ENCODE measurements around the gene GAS2L2.

The GAS2L2 gene

GRCh38 chr17:35748341-35748841 lies 4.6 kb downstream of the GAS2L2 start:
- TF ChIP-seq CTCF (IDR thresholded peaks at IDR 0.05; ENCODE audit: low read depth, low read length) = no peak
- DNase-seq = no peak
- no peaks in the 10 kb centered on the region for H3K9me3 ChIP-seq (ENCODE audit: severe bottlenecking)
- no peaks in the 10 kb centered on the region for H3K27me3 ChIP-seq (ENCODE audit: insufficient read depth, low read depth, severe bottlenecking)
- H3K4me3 ChIP-seq (ENCODE audit: low read depth, low read length) = no peak overlapping the region
- no peaks in the 10 kb centered on the region for H3K36me3 ChIP-seq
- H3K27ac ChIP-seq = no peak overlapping the region

- TF ChIP-seq CTCF (IDR thresholded peaks at IDR 0.05; ENCODE audit: low read depth, low read length) = peak; percentile 90
- Histone ChIP-seq H3K36me3 (no peaks in the 10 kb centered on the region), H3K4me3 (ENCODE audit: low read depth, low read length) (no peak overlapping the region), H3K27me3 (ENCODE audit: insufficient read depth, low read depth, severe bottlenecking) (no peaks in the 10 kb centered on the region), H3K27ac (no peak overlapping the region), H3K9me3 (ENCODE audit: severe bottlenecking) (no peaks in the 10 kb centered on the region)
- peak; percentile 78 for DNase-seq
These were observed 5.5 kb downstream of the GAS2L2 start for GRCh38 chr17:35747540-35748017.

GRCh38 chr17:35745749-35746320 lies 7.2 kb downstream of the GAS2L2 start:
- TF ChIP-seq CTCF (IDR thresholded peaks at IDR 0.05; ENCODE audit: low read depth, low read length) = no peak
- H3K9me3 ChIP-seq (ENCODE audit: severe bottlenecking) = no peaks in the 10 kb centered on the region
- no peak overlapping the region for H3K4me3 ChIP-seq (ENCODE audit: low read depth, low read length)
- H3K36me3 ChIP-seq = no peaks in the 10 kb centered on the region
- H3K27me3 ChIP-seq (ENCODE audit: insufficient read depth, low read depth, severe bottlenecking) = peaks cover 3% of the 10 kb centered on the region
- DNase-seq = no peak
- H3K27ac ChIP-seq = no peak overlapping the region

- Histone ChIP-seq H3K27ac (no peak overlapping the region), H3K4me3 (ENCODE audit: low read depth, low read length) (no peak overlapping the region), H3K9me3 (ENCODE audit: severe bottlenecking) (no peaks in the 10 kb centered on the region), H3K27me3 (ENCODE audit: insufficient read depth, low read depth, severe bottlenecking) (peaks cover 3% of the 10 kb centered on the region), H3K36me3 (no peaks in the 10 kb centered on the region)
- no peak for TF ChIP-seq CTCF (IDR thresholded peaks at IDR 0.05; ENCODE audit: low read depth, low read length)
- DNase-seq = no peak
These were observed 7.8 kb downstream of the GAS2L2 start for GRCh38 chr17:35745246-35745645.

DNA sequence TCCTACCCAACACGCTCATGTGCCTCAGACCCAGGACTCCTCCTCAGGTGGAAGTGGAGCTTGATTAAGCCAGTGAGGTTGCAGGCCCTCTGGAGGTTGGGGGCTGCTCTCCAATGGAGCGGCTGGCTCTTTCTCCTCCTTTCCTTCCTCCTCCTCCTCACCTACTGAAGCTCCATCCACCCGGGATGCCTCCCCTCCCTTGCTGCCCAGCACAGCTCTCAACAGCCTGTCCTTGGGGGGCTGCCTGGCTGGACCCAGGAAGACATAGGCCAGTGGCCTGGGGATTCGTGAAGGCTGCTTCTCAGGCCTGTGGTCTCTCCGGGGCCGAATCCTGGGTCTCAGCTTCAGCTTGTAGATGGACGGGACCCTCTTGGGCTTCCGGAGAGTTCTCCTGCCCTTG lies 8.2 kb downstream of the GAS2L2 start:
- peaks cover 3% of the 10 kb centered on the region for H3K27me3 ChIP-seq (ENCODE audit: insufficient read depth, low read depth, severe bottlenecking)
- no peak overlapping the region for H3K27ac ChIP-seq
- H3K4me3 ChIP-seq (ENCODE audit: low read depth, low read length) = no peak overlapping the region
- no peaks in the 10 kb centered on the region for H3K9me3 ChIP-seq (ENCODE audit: severe bottlenecking)
- TF ChIP-seq CTCF (IDR thresholded peaks at IDR 0.05; ENCODE audit: low read depth, low read length) = no peak
- no peak for DNase-seq
- H3K36me3 ChIP-seq = no peaks in the 10 kb centered on the region

All from WERI-Rb-1 (cell line).